Stimulated activated CD4-positive, alpha-beta T cell treated with anti-CD3 and anti-CD28 coated beads, Interleukin-12 subunit alpha, Interleukin-12 subunit beta, amount 100 ng/mL, for 24 hours (primary cell): ENCODE measurements around the gene BCL2.

Experiments
- DNase-seq, 2 experiments: peaks; one replicate each; pipeline ENCODE4 v3.0.0-alpha.2; 2020; ENCODE audit warnings: low read depth in 2 of 2

BCL2 gene

GRCh38 chr18:63085611-63086010 is 234.0 kb downstream of the BCL2 start:
- no peak for DNase-seq

GRCh38 chr18:63084219-63084618 is 235.3 kb downstream of the BCL2 start:
- DNase-seq = no peak

GRCh38 chr18:63083555-63083954 is 236.0 kb downstream of the BCL2 start:
- no peak for DNase-seq

- no peak for DNase-seq
Measured at GRCh38 chr18:63083020-63083531, 236.5 kb downstream of the BCL2 start.

GRCh38 chr18:63082366-63083019 is 237.1 kb downstream of the BCL2 start:
- DNase-seq = no peak

GRCh38 chr18:63079114-63079513 is 240.5 kb downstream of the BCL2 start:
- DNase-seq = no peak

DNA sequence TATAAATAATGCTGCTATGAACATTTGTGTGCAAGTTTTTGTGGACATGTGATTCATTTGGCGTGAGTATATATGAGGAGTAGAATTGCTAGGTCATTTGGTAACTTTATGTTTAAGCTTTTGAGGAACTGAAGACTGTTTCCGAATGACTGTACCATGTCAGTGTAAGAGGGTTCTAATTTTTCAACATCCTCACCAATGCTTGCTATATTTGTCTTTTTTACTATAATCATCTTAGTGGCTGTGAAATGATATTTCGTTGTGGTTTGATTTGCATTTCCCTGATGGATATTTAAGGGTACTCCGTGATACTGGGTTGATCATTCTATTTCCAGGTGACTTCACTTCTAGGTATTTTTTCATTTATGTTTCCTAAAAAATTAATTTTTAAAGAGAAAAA is 241.1 kb downstream of the BCL2 start:
- no peak for DNase-seq

DNA sequence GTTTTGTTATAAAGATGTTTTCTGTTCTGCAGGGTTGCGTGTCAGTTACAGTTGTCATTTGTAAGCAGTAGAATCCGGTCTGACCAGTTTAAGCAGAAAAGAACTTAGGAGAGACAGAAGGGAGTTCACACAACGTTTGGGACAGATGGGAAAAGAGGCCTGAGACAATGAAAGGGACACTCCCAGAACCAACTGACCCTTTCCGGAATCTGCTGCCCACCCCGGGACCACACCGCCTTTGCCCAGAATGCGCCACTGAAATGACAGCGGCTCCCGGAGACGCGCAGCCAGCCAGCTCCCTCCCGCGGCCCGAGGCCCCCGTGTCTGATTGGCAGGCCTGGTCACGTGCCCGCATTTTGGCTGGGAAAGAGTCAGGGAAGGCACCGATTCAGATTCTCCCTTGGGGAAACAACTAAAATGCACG is 244.6 kb downstream of the BCL2 start:
- peak; percentile 33 to 64 for DNase-seq

- no peak for DNase-seq
Measured at GRCh38 chr18:63073481-63073880, 246.1 kb downstream of the BCL2 start.
